ENCODE results near the gene NBEAL2.

- TF ChIP-seq BACH2 (CRISPR knock-in tag; IDR thresholded peaks at IDR 0.05; ENCODE audit: borderline replicate concordance) (no peak), ZNF565 (CRISPR knock-in tag; conservative IDR thresholded peaks at IDR 0.05; ENCODE audit: low read depth) (no peak), ZFP3 (CRISPR knock-in tag; IDR thresholded peaks at IDR 0.05) (no peak), RARB (CRISPR knock-in tag; IDR thresholded peaks at IDR 0.05) (no peak), ISL1 (CRISPR knock-in tag; IDR thresholded peaks at IDR 0.05) (no peak), TOX (CRISPR knock-in tag; IDR thresholded peaks at IDR 0.05; ENCODE audit: borderline replicate concordance) (no peak), ARNTL (CRISPR knock-in tag; IDR thresholded peaks at IDR 0.05; ENCODE audit: borderline replicate concordance, low read depth) (no peak), CSDC2 (CRISPR knock-in tag; IDR thresholded peaks at IDR 0.05) (no peak), OSR1 (CRISPR knock-in tag; IDR thresholded peaks at IDR 0.05) (no peak)
- TF ChIP-seq, protein P1, sequence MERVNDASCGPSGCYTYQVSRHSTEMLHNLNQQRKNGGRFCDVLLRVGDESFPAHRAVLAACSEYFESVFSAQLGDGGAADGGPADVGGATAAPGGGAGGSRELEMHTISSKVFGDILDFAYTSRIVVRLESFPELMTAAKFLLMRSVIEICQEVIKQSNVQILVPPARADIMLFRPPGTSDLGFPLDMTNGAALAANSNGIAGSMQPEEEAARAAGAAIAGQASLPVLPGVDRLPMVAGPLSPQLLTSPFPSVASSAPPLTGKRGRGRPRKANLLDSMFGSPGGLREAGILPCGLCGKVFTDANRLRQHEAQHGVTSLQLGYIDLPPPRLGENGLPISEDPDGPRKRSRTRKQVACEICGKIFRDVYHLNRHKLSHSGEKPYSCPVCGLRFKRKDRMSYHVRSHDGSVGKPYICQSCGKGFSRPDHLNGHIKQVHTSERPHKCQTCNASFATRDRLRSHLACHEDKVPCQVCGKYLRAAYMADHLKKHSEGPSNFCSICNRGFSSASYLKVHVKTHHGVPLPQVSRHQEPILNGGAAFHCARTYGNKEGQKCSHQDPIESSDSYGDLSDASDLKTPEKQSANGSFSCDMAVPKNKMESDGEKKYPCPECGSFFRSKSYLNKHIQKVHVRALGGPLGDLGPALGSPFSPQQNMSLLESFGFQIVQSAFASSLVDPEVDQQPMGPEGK (CRISPR knock-in tag; IDR thresholded peaks at IDR 0.05; ENCODE audit: borderline replicate concordance) = no peak
Observed at GRCh38 chr3:46959161-46959511, 20.3 kb upstream of the NBEAL2 start.
